Activated T-helper 2 cell treated with anti-CD3 and anti-CD28 coated beads, Interferon-gamma antibody, Interleukin-2, Interleukin-4, amounts not matched to agents 10 μg/mL and 5 μg/mL and 100 μg/mL, durations not matched to agents 14 hours and 24 hours and 36 hours (primary cell): Measurements from ENCODE around the gene TNFSF15. TPM values are rescaled to one million over a fixed set of nuclear protein-coding genes. Genes with fewer than 3 reads are reported as not detected.

Source experiments
- DNase-seq: peaks from one replicate; pipeline ENCODE4 v3.0.0; 2021; ENCODE audit warnings: low spot score
- H3K27ac Mint-ChIP-seq: one replicate; pipeline ENCODE4 v1.8.0; 2021; ENCODE audit warnings: mixed read lengths
- H3K27me3 Mint-ChIP-seq: one replicate; pipeline ENCODE4 v1.8.0; 2021; ENCODE audit warnings: low read depth, mixed read lengths
- H3K36me3 Mint-ChIP-seq: one replicate; pipeline ENCODE4 v1.8.0; 2021; ENCODE audit warnings: low read depth, mixed read lengths
- H3K4me1 Mint-ChIP-seq: one replicate; pipeline ENCODE4 v1.8.0; 2021; ENCODE audit warnings: low read depth, mixed read lengths
- H3K4me3 Mint-ChIP-seq: one replicate; pipeline ENCODE4 v1.8.0; 2021; ENCODE audit warnings: low read depth, mild to moderate bottlenecking, moderate library complexity, mixed read lengths
- H3K9me3 Mint-ChIP-seq: one replicate; pipeline ENCODE4 v1.8.0; 2021; ENCODE audit warnings: mixed read lengths
- intact Hi-C: fragments of 100-400 bp; cut with micrococcal nuclease; formaldehyde crosslinking; loops from one replicate; pipeline ENCODE4 v1.15.1; 2023
- total RNA-seq: library from RNA; stranded (reverse); gene quantifications from 2 replicates; pipeline ENCODE4 v1.2.3, GENCODE V29; 2022

TNFSF15 gene
- total RNA-seq, 1 donor from 2014 or later, result 0.25 TPM

DNA sequence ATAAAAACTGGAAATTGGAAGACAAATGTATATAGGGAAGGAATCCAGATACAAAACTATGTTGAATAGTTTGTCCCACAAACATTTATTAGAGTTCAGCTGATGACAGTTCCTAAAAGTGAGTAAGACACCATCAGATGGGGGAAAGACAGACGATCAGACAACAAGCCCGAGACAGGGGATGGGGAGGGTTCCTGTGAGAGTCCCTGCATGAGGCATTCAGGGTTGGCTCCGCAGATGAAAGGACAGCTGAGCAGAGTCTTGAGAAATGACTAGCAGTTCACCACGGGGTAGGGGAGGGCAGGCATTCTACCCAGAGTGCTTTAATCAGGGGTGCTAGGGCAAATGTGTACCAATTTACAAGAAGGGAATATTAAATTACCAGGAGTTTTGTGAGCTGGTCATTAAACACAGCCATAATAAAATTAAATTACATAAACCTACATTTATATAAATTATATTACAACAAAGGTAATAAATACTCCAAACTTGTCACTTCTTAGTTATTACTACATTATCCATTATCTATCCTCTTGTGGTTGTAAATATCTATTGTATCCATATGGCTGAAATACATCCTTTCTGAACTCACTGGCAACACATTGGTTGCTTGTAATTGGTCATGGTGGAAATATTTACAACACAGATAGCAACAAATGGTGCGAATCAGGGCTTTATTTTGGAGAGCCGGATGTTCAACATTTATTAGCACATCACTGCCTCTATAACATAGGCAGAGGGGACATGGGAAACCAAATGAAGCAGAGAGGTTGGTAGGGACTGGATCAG is 27.8 kb downstream of the TNFSF15 start:
- H3K4me3 Mint-ChIP-seq, result no peak overlapping the region
- H3K9me3 Mint-ChIP-seq, result no peaks in the 10 kb centered on the region
- peaks cover 23% of the 10 kb centered on the region for H3K27me3 Mint-ChIP-seq
- H3K27ac Mint-ChIP-seq, result no peak overlapping the region
- no peak for DNase-seq
- intact Hi-C loops, result no loop called here
- peaks cover 22% of the 10 kb centered on the region for H3K4me1 Mint-ChIP-seq
- no peaks in the 10 kb centered on the region for H3K36me3 Mint-ChIP-seq

DNA sequence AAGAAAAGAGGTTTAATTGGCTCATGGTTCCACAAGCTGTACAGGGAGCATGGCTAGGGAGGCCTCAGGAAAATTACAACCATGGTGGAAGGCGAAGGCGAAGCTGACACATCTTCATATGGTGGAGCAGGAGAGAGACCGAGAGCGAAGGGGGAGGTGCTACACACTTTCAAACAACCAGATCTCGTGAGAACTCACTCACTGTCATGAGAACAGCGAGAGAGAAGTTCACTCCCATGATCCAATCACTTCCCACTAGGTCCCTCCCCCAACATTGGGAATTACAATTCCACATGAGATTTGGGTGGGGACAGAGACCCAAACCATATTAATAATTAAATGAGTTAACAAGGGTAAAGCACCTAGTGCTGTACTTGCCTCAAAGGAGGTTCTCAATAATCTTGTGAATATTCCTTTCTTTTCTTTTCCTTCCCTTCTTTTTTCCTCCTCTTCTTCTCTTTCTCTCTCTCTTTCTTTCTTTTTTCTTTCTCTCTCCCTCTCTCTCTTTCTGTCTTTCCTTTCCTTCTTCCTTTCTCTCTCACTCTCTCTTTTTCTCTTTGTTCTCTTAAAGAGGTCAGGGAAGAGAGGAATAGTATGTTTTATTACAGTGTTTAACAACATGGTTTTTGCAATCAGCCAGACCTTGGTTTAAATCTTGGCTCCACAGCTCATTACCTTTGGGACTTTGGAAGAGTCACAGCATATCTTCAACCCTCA is 29.0 kb downstream of the TNFSF15 start:
- Mint-ChIP-seq H3K27me3 (peaks cover 23% of the 10 kb centered on the region), H3K4me3 (no peak overlapping the region)

DNA sequence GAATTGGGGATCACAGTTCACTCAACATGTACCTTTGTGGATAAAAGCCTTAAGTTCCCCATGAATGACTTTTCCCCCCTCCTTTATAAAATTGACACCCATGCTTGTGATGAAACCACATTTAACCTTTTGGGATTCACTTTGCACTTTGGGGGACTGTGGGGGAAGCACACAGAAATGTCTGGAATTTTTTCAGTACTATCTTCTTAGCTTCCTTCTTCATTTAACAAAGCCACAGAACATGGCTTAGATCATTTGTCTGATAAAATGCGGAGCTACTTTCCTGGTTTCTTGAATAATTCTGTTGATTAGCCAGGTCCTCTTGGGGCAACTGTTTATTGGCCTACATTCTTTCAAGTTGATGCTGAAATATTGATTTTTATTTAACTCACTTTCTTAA is 29.9 kb downstream of the TNFSF15 start:
- Mint-ChIP-seq H3K9me3 (no peaks in the 10 kb centered on the region), H3K27me3 (peaks cover 23% of the 10 kb centered on the region), H3K27ac (no peak overlapping the region), H3K4me3 (no peak overlapping the region), H3K4me1 (peaks cover 22% of the 10 kb centered on the region), H3K36me3 (no peaks in the 10 kb centered on the region)
- DNase-seq, result no peak
- intact Hi-C loops, result no loop called here

More for the DNA sequence above, 29.0 kb downstream of the TNFSF15 start:
- no peak overlapping the region for H3K27ac Mint-ChIP-seq
- no peak for DNase-seq
- H3K9me3 Mint-ChIP-seq, result no peaks in the 10 kb centered on the region
- peaks cover 22% of the 10 kb centered on the region for H3K4me1 Mint-ChIP-seq
- intact Hi-C loops, result no loop called here
- no peaks in the 10 kb centered on the region for H3K36me3 Mint-ChIP-seq

DNA sequence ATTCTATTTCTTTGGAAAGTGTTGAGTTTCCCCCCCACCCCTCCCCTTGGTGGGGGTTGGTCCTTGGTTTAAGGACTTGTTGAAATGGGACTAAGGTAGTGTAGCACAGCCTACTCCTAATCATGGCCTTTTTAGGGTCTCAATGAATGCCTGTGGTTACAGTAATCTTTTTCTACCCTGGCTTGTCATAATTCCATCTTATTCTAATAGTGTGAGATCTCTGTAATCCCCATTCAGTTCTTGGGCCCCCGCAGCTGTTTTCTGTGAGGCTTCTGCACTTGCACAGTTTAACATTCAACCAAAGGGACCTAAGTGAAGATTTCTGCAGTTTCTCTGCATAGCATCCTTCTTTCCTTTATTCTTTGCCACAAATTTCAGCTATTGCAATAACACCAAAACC is 30.7 kb downstream of the TNFSF15 start:
- Mint-ChIP-seq H3K27ac (no peak overlapping the region), H3K27me3 (peaks cover 22% of the 10 kb centered on the region), H3K4me3 (no peak overlapping the region), H3K9me3 (no peaks in the 10 kb centered on the region), H3K36me3 (no peaks in the 10 kb centered on the region), H3K4me1 (peaks cover 22% of the 10 kb centered on the region)
- DNase-seq, result no peak
- intact Hi-C loops, result no loop called here

DNA sequence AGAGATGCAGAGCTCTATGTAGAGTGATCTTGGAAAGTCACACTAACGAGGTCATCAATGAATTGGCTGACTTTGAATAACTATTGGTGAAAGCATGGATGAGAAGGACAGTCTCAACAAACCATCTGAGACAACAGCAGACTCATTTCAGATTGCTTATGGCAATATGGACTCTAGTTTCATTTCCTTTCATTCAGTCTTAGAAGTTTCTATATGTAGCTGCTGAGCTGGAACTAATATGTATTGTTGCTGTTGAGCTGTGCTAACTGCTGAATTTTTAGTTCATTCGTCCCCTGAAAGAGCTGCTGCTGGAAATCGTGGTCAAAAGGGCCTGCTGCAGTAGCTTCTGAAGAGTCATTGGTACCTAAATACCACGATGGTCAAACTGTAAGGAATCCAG is 31.3 kb downstream of the TNFSF15 start:
- H3K27ac Mint-ChIP-seq, result no peak overlapping the region
- no peaks in the 10 kb centered on the region for H3K36me3 Mint-ChIP-seq
- H3K4me3 Mint-ChIP-seq, result no peak overlapping the region

DNA sequence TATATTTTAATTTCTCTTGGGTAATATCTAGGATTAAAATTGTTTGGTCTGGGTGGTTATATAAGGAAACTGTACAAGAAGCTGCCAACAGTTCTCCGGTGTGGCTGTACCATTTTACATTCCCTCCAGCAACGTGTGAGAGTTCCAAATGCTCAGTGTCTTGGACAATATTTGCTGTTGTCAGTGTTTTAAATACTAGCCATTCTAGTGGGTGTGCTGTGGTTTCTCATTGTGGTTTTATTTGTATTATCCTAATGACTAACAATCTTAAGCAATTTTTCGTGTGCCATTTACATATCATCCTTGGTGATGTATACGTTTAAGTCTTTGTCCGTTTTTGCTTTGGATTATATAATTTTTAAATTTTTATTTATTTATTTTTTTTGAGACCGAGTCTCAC is 34.0 kb downstream of the TNFSF15 start:
- H3K36me3 Mint-ChIP-seq, result no peaks in the 10 kb centered on the region
- peaks cover 8% of the 10 kb centered on the region for H3K27me3 Mint-ChIP-seq
- no peak for DNase-seq
- intact Hi-C loops, result no loop called here
- no peaks in the 10 kb centered on the region for H3K9me3 Mint-ChIP-seq
- H3K27ac Mint-ChIP-seq, result no peak overlapping the region
- H3K4me3 Mint-ChIP-seq, result no peak overlapping the region
- H3K4me1 Mint-ChIP-seq, result peaks cover 18% of the 10 kb centered on the region

More for the DNA sequence above, 31.3 kb downstream of the TNFSF15 start:
- peaks cover 19% of the 10 kb centered on the region for H3K27me3 Mint-ChIP-seq
- intact Hi-C loops, result no loop called here
- H3K4me1 Mint-ChIP-seq, result peaks cover 22% of the 10 kb centered on the region
- DNase-seq, result no peak
- H3K9me3 Mint-ChIP-seq, result no peaks in the 10 kb centered on the region

DNA sequence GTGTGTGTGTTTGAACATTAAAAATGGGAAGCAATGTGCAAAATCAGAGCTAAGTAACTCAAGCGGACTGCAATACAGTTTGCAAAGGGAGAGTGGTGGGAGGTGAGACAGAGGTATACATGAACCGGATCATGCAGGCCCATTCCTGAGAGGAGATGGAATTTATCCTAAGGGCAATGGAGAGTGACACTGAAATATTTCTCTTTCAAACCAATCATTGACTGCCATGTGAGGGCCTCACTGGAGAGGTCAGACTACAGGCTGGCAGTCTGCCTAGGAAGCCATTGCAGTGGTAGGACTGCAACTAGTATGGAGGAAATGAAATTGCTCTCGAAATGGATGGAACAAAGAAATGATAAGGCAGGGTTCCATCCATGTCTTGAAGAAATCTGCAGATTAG is 34.8 kb downstream of the TNFSF15 start:
- H3K4me1 Mint-ChIP-seq, result peaks cover 16% of the 10 kb centered on the region
- no peaks in the 10 kb centered on the region for H3K9me3 Mint-ChIP-seq
- intact Hi-C loops, result no loop called here
- DNase-seq, result no peak
- peaks cover 9% of the 10 kb centered on the region for H3K27me3 Mint-ChIP-seq
- no peaks in the 10 kb centered on the region for H3K36me3 Mint-ChIP-seq
- no peak overlapping the region for H3K4me3 Mint-ChIP-seq
- no peak overlapping the region for H3K27ac Mint-ChIP-seq

DNA sequence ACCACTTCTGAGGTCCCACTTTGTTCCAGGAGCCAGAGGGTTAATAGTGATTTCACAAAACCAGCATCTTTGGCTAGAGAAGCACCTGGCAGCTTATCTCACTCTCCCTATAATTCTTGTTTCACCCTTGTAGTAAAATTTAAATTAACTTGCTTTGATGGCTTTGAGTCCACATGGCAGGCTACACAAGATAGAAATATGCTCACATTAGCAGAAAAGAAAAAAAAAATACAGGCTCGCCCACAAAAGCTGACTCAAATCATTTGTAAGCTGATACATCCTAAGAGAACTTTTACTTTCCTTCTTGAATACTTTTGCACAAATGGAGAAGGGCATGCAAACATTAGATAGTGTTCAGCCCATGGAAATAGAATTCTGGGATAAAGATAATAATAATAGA is 36.2 kb downstream of the TNFSF15 start:
- intact Hi-C loops, result no loop called here
- DNase-seq, result no peak
- Mint-ChIP-seq H3K9me3 (no peaks in the 10 kb centered on the region), H3K4me1 (peaks cover 4% of the 10 kb centered on the region), H3K36me3 (no peaks in the 10 kb centered on the region), H3K4me3 (no peak overlapping the region), H3K27me3 (peaks cover 10% of the 10 kb centered on the region), H3K27ac (no peak overlapping the region)

DNA sequence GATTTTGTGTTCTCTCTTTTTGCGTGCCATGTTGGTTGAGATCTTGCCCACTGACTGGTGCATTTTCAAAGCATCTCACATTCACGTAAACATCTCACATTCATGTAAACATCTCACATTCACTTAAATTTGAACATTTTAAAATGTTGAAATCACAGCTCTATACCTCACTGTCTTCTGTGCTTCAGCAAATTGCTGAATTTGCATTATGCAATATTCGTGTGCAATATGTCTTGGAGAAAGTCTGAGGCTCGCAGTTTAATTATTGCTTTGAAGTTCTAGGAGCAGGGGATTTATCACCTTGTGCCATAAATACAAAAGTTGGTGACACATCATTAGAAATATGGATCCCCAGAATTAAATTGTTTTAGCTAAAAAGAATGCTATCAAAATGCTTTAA is 42.6 kb downstream of the TNFSF15 start:
- intact Hi-C loops, result no loop called here
- peaks cover 24% of the 10 kb centered on the region for H3K27me3 Mint-ChIP-seq
- DNase-seq, result no peak
- H3K27ac Mint-ChIP-seq, result no peak overlapping the region
- no peaks in the 10 kb centered on the region for H3K9me3 Mint-ChIP-seq
- no peaks in the 10 kb centered on the region for H3K36me3 Mint-ChIP-seq
- no peak overlapping the region for H3K4me3 Mint-ChIP-seq
- no peaks in the 10 kb centered on the region for H3K4me1 Mint-ChIP-seq

DNA sequence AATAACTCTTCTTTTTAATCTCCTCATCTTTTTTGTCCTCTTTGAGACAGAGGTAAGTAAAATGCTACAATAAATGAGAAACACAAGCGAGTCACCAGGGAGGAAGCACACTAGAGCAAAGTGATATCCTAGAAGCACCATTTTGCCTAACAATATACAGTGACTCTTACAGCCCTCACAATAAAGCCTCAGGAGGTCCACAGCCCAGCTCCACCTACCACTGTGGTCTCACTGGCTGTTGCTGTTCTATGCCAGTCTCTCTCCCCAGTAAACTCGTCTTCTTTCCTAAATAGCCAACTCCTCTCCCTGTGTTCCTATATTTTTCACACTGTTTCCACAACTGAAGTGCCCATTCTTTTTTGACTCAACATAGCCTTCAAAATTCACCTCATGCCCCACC is 44.3 kb downstream of the TNFSF15 start:
- no peak for DNase-seq
- H3K9me3 Mint-ChIP-seq, result no peaks in the 10 kb centered on the region
- no peaks in the 10 kb centered on the region for H3K4me1 Mint-ChIP-seq
- intact Hi-C loops, result no loop called here
- peaks cover 22% of the 10 kb centered on the region for H3K27me3 Mint-ChIP-seq
- no peak overlapping the region for H3K27ac Mint-ChIP-seq
- no peaks in the 10 kb centered on the region for H3K36me3 Mint-ChIP-seq
- H3K4me3 Mint-ChIP-seq, result no peak overlapping the region

DNA sequence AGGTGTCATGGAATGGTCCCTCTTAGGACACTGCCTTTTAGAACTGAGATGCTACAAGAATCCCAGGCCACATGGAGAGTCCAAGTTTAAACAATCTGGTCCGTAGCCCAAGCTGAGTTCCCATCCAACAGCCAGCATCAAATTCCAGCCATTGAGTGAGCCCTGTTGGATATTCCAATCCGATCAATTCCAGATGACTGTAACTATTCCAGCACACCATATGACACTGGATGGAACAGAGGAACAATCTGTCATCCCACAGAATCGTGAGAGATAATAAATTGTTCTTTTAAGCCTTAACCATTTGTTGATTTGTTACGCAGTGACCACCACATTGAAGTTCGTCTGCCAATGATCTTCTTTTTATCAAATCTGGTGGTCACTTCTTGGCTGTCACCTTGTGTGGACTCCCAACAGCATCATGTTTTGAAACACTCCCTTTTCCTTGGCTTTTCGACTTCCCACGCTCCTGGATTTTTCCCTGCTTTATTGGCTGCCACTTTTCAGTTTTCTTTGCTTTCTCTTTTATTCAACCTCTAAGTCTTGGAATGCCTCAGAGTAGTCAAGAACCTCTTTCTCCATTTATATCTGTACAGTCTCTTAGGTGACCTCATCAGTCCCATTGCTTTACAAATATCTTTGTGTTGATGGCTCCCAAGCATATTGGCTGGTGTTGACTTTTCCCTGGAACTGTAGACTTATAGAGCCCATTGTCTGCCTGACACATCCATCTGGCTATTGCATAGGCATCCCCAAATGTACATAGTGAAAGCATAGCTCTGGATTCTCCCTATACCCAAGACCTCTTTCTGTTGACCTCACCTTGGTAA is 46.1 kb downstream of the TNFSF15 start:
- no peak for DNase-seq
- Mint-ChIP-seq H3K36me3 (no peaks in the 10 kb centered on the region), H3K27ac (no peak overlapping the region), H3K9me3 (no peaks in the 10 kb centered on the region), H3K4me1 (no peaks in the 10 kb centered on the region), H3K27me3 (peaks cover 15% of the 10 kb centered on the region), H3K4me3 (no peak overlapping the region)
- intact Hi-C loops, result no loop called here

DNA sequence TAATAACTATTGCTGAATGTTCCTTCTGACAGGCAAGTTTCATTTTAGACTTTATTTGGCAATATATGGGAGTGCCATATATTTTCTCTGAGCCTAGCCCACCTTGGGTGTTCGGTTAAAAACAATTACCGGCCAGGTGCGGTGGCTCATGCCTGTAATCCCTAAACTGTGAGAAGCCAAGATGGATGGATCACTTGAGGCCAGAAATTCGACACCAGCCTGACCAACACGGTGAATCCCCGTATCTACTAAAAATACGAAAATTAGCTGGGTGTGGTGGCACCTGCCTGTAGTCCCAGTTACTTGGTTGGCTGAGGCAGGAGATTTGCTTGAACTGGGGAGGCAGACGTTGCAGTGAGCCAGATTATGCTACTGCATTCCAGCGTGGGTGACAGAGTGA is 47.9 kb downstream of the TNFSF15 start:
- Mint-ChIP-seq H3K27ac (no peak overlapping the region), H3K36me3 (no peaks in the 10 kb centered on the region), H3K9me3 (no peaks in the 10 kb centered on the region), H3K4me1 (peaks cover 5% of the 10 kb centered on the region), H3K27me3 (peaks cover 6% of the 10 kb centered on the region), H3K4me3 (no peak overlapping the region)
- no peak for DNase-seq
- intact Hi-C loops, result no loop called here

DNA sequence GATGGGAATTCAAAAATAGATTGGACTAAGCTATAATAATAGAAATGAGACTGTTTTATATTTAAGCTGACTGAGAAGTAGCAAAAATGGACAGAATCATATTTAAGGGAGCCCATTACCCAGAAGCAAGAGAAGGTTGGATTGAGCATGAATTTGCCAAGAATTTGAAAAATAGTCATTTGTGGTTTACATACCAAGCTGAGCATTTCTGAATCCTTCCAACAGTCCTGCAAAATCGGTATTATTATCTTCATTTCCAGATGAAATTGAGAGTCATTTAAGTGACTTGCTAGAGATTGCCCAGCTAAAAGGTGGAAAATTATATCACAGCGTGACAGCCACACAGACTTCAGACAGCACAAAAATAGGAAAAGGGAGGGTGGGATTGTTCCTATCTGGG is 48.4 kb downstream of the TNFSF15 start:
- peaks cover 5% of the 10 kb centered on the region for H3K4me1 Mint-ChIP-seq
- no peak overlapping the region for H3K4me3 Mint-ChIP-seq
- intact Hi-C loops, result no loop called here
- DNase-seq, result no peak
- H3K9me3 Mint-ChIP-seq, result no peaks in the 10 kb centered on the region
- no peaks in the 10 kb centered on the region for H3K36me3 Mint-ChIP-seq
- H3K27ac Mint-ChIP-seq, result no peak overlapping the region
- peaks cover 5% of the 10 kb centered on the region for H3K27me3 Mint-ChIP-seq
